Measurements from ENCODE around the gene FCRL3.

GRCh38 chr1:157652859-157653493 is 47.6 kb downstream of the FCRL3 start:
- TF ChIP-seq CTCF (IDR thresholded peaks at IDR 0.05) (no peak), POLR2AphosphoS5 (IDR thresholded peaks at IDR 0.05; ENCODE audit: insufficient read depth in 1 of 2, low read depth in 1 of 2) (no peak), POLR2A (IDR thresholded peaks at IDR 0.05) (no peak)
